Liver (tissue), 3 donors: ENCODE data around the gene KDM4C.

Source experiments
- CTCF ChIP-seq: fragments of 150-350 bp; IDR thresholded peaks from 2 replicates; pipeline ENCODE4 v1.5.1; 2017; ENCODE audit warnings: improper control_type of control experiment, low read depth, low read length; ENCODE audit not compliant: missing input control
- HNF4G ChIP-seq: IDR thresholded peaks from 2 replicates; pipeline ENCODE4 v1.6.1; 2016; ENCODE audit warnings: antibody characterized with exemption
- JUND ChIP-seq, 2 donors: IDR thresholded peaks; 2 replicates each; pipeline ENCODE4 v1.6.1; 2016; ENCODE audit warnings: antibody characterized with exemption in 2 of 2
- RXRA ChIP-seq, 2 donors: IDR thresholded peaks; 2 replicates each; pipeline ENCODE4 v1.6.1; 2017 to 2018; ENCODE audit warnings: antibody characterized with exemption in 2 of 2, mild to moderate bottlenecking in 1 of 2
- SP1 ChIP-seq: IDR thresholded peaks from 2 replicates; pipeline ENCODE4 v1.6.1; 2018; ENCODE audit warnings: antibody characterized with exemption, mild to moderate bottlenecking
- ZBTB33 ChIP-seq: IDR thresholded peaks from 2 replicates; pipeline ENCODE4 v1.6.1; 2016; ENCODE audit warnings: antibody characterized with exemption
- TF ChIP-seq, protein P1 (sequence below): IDR thresholded peaks from 2 replicates; pipeline ENCODE4 v1.6.1; 2016; ENCODE audit warnings: antibody characterized with exemption
- TF ChIP-seq, protein P2 (sequence below): IDR thresholded peaks from 2 replicates; pipeline ENCODE4 v1.6.1; 2016; ENCODE audit warnings: antibody characterized with exemption, mild to moderate bottlenecking
- donor health status: healthy.
- donor health status: healthy.

DNA sequence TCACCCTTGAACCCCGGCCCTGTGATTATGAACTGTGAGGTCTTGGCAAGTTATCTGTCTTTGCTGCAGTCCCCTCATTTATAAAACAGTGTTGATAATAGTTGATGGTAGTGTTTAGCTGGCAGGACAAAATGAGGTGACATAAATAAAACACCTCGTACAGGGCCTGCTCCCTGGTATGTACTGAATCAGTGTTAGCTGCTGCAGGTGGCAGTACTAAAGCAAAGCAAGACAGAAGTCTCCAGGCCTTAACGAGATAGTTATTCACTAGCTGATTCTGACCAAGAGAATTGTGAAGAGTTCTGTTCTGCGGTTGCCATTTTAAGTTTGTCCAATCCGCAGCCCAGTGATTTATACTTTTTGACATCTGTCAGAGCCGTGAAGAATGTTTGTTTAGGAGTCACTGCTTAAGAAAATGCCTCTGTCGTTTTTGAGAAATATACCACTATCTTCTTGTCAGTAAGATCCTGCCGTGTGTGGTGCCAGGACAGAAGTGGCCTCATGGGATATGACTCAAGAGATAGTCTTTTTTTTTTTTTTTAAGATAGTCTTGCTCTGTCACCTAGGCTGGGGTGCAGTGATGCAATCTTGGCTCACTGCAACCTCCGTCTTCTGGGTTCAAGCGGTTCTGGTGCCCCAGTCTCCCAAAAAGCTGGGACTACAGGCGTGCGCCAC, 75.9 kb downstream of the KDM4C start:
- no peak for TF ChIP-seq SP1
- no peak for TF ChIP-seq CTCF
- TF ChIP-seq, protein P1, sequence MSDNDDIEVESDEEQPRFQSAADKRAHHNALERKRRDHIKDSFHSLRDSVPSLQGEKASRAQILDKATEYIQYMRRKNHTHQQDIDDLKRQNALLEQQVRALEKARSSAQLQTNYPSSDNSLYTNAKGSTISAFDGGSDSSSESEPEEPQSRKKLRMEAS = no peak
- TF ChIP-seq, protein P2, sequence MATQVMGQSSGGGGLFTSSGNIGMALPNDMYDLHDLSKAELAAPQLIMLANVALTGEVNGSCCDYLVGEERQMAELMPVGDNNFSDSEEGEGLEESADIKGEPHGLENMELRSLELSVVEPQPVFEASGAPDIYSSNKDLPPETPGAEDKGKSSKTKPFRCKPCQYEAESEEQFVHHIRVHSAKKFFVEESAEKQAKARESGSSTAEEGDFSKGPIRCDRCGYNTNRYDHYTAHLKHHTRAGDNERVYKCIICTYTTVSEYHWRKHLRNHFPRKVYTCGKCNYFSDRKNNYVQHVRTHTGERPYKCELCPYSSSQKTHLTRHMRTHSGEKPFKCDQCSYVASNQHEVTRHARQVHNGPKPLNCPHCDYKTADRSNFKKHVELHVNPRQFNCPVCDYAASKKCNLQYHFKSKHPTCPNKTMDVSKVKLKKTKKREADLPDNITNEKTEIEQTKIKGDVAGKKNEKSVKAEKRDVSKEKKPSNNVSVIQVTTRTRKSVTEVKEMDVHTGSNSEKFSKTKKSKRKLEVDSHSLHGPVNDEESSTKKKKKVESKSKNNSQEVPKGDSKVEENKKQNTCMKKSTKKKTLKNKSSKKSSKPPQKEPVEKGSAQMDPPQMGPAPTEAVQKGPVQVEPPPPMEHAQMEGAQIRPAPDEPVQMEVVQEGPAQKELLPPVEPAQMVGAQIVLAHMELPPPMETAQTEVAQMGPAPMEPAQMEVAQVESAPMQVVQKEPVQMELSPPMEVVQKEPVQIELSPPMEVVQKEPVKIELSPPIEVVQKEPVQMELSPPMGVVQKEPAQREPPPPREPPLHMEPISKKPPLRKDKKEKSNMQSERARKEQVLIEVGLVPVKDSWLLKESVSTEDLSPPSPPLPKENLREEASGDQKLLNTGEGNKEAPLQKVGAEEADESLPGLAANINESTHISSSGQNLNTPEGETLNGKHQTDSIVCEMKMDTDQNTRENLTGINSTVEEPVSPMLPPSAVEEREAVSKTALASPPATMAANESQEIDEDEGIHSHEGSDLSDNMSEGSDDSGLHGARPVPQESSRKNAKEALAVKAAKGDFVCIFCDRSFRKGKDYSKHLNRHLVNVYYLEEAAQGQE = no peak
- no peak for TF ChIP-seq RXRA (IDR thresholded peaks at IDR 0.05)
- no peak for TF ChIP-seq HNF4G
- TF ChIP-seq ZBTB33 = no peak
- no peak for TF ChIP-seq JUND (IDR thresholded peaks at IDR 0.05)
